ENCODE data around the gene CEBPZOS.
"Not testable (repeated sequence)": the region's sequence is repeated elsewhere in the genome, so short reads cannot be mapped to it uniquely, and the experiment has no call there.

GRCh38 chr2:37205071-37205661 lies 8.9 kb downstream of the CEBPZOS start:
- not testable (repeated sequence) for TF ChIP-seq CTCF, POLR2AphosphoS5 (IDR thresholded peaks at IDR 0.05)

All from breast epithelium (tissue), 3 donors.